OCI-LY1 (cell line): ENCODE results near the gene BTBD2.

Experiments
- H2AFZ ChIP-seq: fragments of 200-600 bp; sonication (generic), shearing (Covaris generic); 2 replicates; pipeline ENCODE4 v1.6.0; 2014; ENCODE audit warnings: antibody characterized with exemption, mild to moderate bottlenecking, low read length
- H3F3A ChIP-seq: fragments of 200-600 bp; sonication (generic), shearing (Covaris generic); 2 replicates; pipeline ENCODE4 v1.6.0; 2014; ENCODE audit warnings: mild to moderate bottlenecking, antibody characterized with exemption, low read length, moderate library complexity; ENCODE audit not compliant: insufficient read depth
- H3K27ac ChIP-seq: fragments of 200-600 bp; sonication (generic); 2 replicates; pipeline ENCODE4 v1.5.1; 2014; ENCODE audit warnings: low read length, mixed run types, mild to moderate bottlenecking, low read depth; ENCODE audit not compliant: poor library complexity, severe bottlenecking
- H3K27me3 ChIP-seq: fragments of 200-600 bp; sonication (generic); 2 replicates; pipeline ENCODE4 v1.6.0; 2014; ENCODE audit warnings: antibody characterized with exemption, mild to moderate bottlenecking, low read length, moderate library complexity; ENCODE audit not compliant: insufficient read depth
- H3K36me3 ChIP-seq: fragments of 200-600 bp; sonication (generic); 2 replicates; pipeline ENCODE4 v1.6.1; 2014; ENCODE audit warnings: mild to moderate bottlenecking, antibody characterized with exemption, low read length, moderate library complexity, mixed read lengths; ENCODE audit not compliant: insufficient read depth
- H3K4me1 ChIP-seq: fragments of 200-600 bp; sonication (generic); 2 replicates; pipeline ENCODE4 v1.5.1; 2014; ENCODE audit warnings: mild to moderate bottlenecking, low read length, moderate library complexity; ENCODE audit not compliant: insufficient read depth, severe bottlenecking
- H3K4me2 ChIP-seq: fragments of 200-600 bp; sonication (generic), shearing (Covaris generic); 2 replicates; pipeline ENCODE4 v1.6.1; 2014; ENCODE audit warnings: low read length
- H3K4me3 ChIP-seq: fragments of 200-600 bp; sonication (generic); 2 replicates; pipeline ENCODE4 v1.5.1; 2014; ENCODE audit warnings: low read length, low read depth, mild to moderate bottlenecking, mixed read lengths; ENCODE audit not compliant: poor library complexity, severe bottlenecking
- H3K79me2 ChIP-seq: fragments of 200-600 bp; shearing (Covaris generic); 2 replicates; pipeline ENCODE4 v1.6.1; 2016; ENCODE audit warnings: mixed run types, low read length, mixed read lengths; ENCODE audit not compliant: insufficient read depth
- H3K9ac ChIP-seq: fragments of 200-600 bp; sonication (generic), shearing (Covaris generic); 2 replicates; pipeline ENCODE4 v1.6.1; 2014; ENCODE audit warnings: mild to moderate bottlenecking, low read length, mixed read lengths
- H3K9me2 ChIP-seq: fragments of 200-600 bp; sonication (generic), shearing (Covaris generic); 2 replicates; pipeline ENCODE4 v1.6.1; 2014; ENCODE audit warnings: low read depth, mild to moderate bottlenecking, low read length, mixed read lengths
- H3K9me3 ChIP-seq: fragments of 200-600 bp; shearing (Covaris generic); 2 replicates; pipeline ENCODE4 v1.6.1; 2014; ENCODE audit warnings: low read length, mixed read lengths
- H4K20me1 ChIP-seq: fragments of 200-600 bp; sonication (generic), shearing (Covaris generic); 2 replicates; pipeline ENCODE4 v1.6.0; 2016; ENCODE audit warnings: mild to moderate bottlenecking, low read length; ENCODE audit not compliant: insufficient read depth
- EZH2 ChIP-seq: fragments of 200-600 bp; sonication (generic), shearing (Covaris generic); IDR thresholded peaks from 2 replicates; pipeline ENCODE4 v1.8.0; 2017; ENCODE audit warnings: borderline replicate concordance, mixed run types, mild to moderate bottlenecking, antibody characterized with exemption, low read length, moderate library complexity, mixed read lengths
- TF ChIP-seq, protein P1 (sequence below): fragments of 200-600 bp; sonication (generic), shearing (Covaris generic); IDR thresholded peaks from 2 replicates; pipeline ENCODE4 v1.5.1; 2017; ENCODE audit warnings: mild to moderate bottlenecking, antibody characterized with exemption, low read length, moderate library complexity, mixed read lengths

Gene BTBD2

GRCh38 chr19:1953037-1953436, 62.5 kb downstream of the BTBD2 start:
- no peak overlapping the region for H3K27ac ChIP-seq
- H3K4me1 ChIP-seq: no peaks in the 10 kb centered on the region
- H3K79me2 ChIP-seq: peaks cover 11% of the 10 kb centered on the region
- H3K9me2 ChIP-seq: no peaks in the 10 kb centered on the region
- H3K4me3 ChIP-seq: no peak overlapping the region
- no peak overlapping the region for H2AFZ ChIP-seq
- no peak overlapping the region for H3K4me2 ChIP-seq
- peaks cover 30% of the 10 kb centered on the region; the same call in 1 of the 2 replicates for H3K36me3 ChIP-seq
- no peaks in the 10 kb centered on the region for H3F3A ChIP-seq
- H3K9ac ChIP-seq: no peak overlapping the region
- TF ChIP-seq EZH2: no peak
- TF ChIP-seq, protein P1, sequence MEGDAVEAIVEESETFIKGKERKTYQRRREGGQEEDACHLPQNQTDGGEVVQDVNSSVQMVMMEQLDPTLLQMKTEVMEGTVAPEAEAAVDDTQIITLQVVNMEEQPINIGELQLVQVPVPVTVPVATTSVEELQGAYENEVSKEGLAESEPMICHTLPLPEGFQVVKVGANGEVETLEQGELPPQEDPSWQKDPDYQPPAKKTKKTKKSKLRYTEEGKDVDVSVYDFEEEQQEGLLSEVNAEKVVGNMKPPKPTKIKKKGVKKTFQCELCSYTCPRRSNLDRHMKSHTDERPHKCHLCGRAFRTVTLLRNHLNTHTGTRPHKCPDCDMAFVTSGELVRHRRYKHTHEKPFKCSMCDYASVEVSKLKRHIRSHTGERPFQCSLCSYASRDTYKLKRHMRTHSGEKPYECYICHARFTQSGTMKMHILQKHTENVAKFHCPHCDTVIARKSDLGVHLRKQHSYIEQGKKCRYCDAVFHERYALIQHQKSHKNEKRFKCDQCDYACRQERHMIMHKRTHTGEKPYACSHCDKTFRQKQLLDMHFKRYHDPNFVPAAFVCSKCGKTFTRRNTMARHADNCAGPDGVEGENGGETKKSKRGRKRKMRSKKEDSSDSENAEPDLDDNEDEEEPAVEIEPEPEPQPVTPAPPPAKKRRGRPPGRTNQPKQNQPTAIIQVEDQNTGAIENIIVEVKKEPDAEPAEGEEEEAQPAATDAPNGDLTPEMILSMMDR: no peak
- no peaks in the 10 kb centered on the region for H3K9me3 ChIP-seq
- no peaks in the 10 kb centered on the region for H3K27me3 ChIP-seq
- no peaks in the 10 kb centered on the region for H4K20me1 ChIP-seq

- no peak overlapping the region for H2AFZ ChIP-seq
- no peaks in the 10 kb centered on the region for H3K9me2 ChIP-seq
- H3K4me3 ChIP-seq: no peak overlapping the region
- TF ChIP-seq EZH2: no peak
- TF ChIP-seq, protein P1: no peak
- no peaks in the 10 kb centered on the region for H3K9me3 ChIP-seq
- H3K27ac ChIP-seq: no peak overlapping the region
- H3K4me1 ChIP-seq: no peaks in the 10 kb centered on the region
- H3K27me3 ChIP-seq: no peaks in the 10 kb centered on the region
- H3K36me3 ChIP-seq: peaks cover 30% of the 10 kb centered on the region; the same call in 1 of the 2 replicates
- H3K9ac ChIP-seq: no peak overlapping the region
- H3K79me2 ChIP-seq: peaks cover 11% of the 10 kb centered on the region
- H3F3A ChIP-seq: no peaks in the 10 kb centered on the region
- H3K4me2 ChIP-seq: no peak overlapping the region
- H4K20me1 ChIP-seq: no peaks in the 10 kb centered on the region
Measured at GRCh38 chr19:1952635-1953034, 62.9 kb downstream of the BTBD2 start.

- H3K79me2 ChIP-seq: peaks cover 24% of the 10 kb centered on the region
- H3K4me2 ChIP-seq: no peak overlapping the region
- H3K4me1 ChIP-seq: no peaks in the 10 kb centered on the region
- no peaks in the 10 kb centered on the region for H3K9me3 ChIP-seq
- H2AFZ ChIP-seq: no peak overlapping the region
- no peak overlapping the region for H3K4me3 ChIP-seq
- H3K9ac ChIP-seq: no peak overlapping the region
- no peak overlapping the region for H3K27ac ChIP-seq
- H3F3A ChIP-seq: no peaks in the 10 kb centered on the region
- peaks cover 35% of the 10 kb centered on the region; the same call in 1 of the 2 replicates for H3K36me3 ChIP-seq
- H4K20me1 ChIP-seq: no peaks in the 10 kb centered on the region
- no peaks in the 10 kb centered on the region for H3K9me2 ChIP-seq
- no peaks in the 10 kb centered on the region for H3K27me3 ChIP-seq
- no peak for TF ChIP-seq EZH2
- TF ChIP-seq, protein P1: no peak
Measured at GRCh38 chr19:1950640-1951039, 64.9 kb downstream of the BTBD2 start.
